NCI-H2196 (cell line): Measurements from ENCODE around the gene FAM227B.
"Not testable (repeated sequence)": the region's sequence is repeated elsewhere in the genome, so short reads cannot be mapped to it uniquely, and the experiment has no call there.

Experiments used
- DNase-seq: peaks from one replicate; lab custom pipeline; 2025; ENCODE audit not compliant: unreplicated experiment; lab: John Stamatoyannopoulos, UW

Gene FAM227B

DNA sequence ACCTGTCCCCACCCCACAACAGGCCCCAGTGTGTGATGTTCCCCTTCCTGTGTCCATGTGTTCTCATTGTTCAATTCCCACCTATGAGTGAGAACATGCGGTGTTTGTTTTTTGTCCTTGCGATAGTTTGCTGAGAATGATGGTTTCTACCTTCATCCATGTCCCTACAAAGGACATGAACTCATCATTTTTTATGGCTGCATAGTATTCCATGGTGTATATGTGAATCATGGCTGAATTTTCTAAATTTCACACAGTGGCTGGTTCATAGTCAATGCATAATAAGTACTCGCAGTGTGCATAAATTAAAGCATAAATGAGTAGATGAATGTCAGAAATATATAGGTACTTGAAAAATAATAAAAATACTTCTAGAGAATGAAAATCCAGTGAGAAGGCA, 8.4 kb downstream of the FAM227B start:
- not testable (repeated sequence) for DNase-seq

DNA sequence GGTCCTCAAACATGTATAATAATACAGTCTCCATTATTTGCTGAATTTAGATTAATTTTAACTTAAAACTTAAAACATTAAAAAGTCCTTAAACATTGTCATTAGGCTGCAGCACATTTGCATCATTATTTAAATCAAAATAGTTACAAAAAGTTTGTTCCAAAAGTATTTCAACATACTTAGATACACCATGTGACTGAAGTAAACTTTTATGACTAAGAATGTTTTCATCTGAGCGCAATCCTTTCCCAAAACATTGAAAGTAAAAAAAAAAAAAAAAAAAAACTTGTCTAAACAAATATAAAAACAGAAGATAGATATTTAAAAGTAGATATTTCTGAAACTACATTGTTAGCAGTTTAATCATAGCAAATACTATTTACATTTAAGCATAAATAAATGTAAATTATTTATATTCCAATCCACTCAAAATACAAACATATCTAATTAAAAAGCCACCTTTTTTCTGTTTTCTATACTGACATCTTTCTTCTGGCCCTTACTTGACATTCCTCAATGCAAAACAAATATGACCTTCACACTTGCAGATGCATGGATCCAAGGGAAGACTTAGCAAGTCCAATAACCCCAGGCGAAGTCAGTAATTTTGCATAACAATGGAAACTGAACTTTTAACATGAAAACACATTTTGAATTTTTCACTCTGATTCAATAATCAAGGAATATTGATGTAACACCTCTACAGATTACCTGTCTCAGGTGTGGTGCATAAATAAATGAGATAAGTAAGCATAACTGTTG, 10.3 kb downstream of the FAM227B start:
- no peak for DNase-seq

DNA sequence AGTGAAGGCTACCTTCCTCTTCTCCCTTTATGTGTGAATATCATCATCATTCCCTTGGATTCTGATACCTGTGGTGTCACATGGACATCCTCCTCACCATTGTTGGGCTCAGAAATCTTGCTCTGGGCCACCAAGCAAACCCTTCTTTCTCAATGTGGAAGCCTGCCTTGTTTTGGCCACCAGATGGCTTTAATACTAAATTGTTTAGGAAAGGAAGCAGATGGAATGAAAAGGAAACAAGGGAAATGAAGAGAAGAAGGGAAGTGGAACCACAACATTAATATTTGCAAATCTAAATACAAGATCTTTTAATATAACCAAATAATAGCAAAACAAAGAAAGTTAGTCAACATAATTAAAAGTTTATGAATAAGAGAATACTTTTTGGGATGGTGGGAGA, 14.0 kb downstream of the FAM227B start:
- DNase-seq = no peak

DNA sequence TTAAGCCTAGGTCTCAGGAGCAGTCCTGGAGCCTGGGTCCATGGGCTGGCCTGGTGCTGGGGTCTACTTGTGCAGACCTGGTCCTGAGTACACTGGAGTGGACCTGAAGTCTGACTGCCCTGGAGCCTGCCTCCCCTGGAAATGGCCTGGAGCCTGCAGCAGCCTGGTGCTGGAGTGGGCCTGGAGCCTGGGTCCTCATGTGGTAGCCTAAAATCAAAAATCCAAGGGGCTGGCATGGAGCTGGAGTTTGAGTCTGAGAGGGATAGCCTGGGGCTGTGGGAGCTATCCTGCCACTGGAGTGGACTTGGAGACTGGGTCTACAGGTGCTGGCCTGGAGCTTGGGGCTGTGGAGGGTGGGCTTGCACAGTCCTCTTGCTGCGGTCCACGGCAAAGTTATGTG, 15.0 kb downstream of the FAM227B start:
- DNase-seq = no peak

DNA sequence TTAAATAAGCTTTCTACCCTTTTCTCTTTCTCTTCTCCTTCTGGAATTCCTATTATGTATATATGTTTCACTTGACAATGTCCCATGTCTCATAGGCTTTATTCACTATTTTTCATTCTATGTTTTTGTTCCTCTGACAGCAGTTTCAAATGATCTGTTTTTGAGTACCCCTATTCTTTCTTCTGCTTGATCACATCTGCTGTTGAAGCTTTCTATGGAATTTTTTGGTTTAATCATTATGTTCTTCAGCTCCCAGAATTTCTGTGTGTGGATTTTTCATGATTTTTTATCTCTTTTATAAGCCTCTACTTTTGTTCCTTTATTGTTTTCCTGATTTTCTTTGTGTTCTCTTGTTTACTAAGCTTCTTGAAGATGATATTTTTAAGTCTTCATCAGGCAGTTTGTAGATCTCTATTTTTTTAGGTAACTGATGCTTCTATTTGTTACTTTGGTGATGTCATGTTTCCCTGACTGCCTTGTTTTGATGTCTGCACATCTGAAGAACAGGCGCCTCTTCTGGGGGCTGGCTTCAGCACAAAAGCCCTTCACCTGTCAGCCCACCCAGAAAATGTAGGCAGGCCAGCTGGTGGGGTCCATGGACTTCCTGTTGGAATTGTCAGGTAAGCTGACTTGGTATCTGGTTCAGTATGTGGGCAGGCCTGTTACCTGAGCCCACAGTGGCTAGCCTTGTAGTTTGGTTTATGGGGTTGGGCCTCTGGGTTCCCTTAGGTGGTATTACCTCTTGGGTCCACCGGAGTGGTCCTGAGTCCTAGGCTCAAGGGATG, 15.8 kb downstream of the FAM227B start:
- DNase-seq = no peak

DNA sequence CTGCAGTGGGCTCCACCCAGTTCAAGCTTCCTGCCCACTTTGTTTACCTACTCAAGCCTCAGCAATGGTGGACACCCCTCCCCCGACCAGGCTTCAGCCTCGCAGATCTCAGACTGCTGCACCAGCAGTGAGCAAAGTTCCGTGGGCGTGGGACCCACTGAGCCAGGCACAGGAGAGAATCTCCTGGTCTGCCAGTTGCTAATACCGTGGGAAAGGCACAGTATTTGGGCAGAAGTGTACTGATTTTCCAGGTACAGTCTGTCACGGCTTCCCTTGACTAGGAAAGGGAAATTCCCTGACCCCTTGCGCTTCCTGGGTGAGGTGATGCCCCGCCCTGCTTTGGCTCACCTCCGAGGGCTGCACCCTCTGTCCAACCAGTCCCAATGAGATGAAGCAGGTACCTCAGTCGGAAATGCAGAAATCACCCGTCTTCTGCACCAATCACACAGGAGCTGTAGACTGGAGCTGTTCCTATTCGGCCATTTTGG, 27.7 kb downstream of the FAM227B start:
- DNase-seq = not testable (repeated sequence)

DNA sequence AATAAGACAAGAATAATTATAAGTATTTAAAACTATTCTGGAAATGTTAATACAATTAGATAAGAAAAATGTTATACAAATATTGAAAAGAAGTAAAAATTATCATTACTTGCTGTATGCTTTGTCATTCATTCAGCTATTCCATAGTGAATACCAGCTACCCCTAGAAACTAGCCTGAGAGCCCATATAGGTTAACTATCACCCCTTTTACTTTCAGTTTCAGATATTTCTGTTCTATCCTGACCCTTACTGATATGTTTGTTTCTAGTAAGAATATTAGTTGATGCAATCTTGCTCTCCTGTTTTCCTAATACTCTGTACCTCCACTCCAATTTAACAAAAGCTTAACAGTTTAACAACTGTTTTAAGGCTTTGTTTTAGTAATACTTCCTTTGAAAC, 31.6 kb downstream of the FAM227B start:
- DNase-seq = no peak

DNA sequence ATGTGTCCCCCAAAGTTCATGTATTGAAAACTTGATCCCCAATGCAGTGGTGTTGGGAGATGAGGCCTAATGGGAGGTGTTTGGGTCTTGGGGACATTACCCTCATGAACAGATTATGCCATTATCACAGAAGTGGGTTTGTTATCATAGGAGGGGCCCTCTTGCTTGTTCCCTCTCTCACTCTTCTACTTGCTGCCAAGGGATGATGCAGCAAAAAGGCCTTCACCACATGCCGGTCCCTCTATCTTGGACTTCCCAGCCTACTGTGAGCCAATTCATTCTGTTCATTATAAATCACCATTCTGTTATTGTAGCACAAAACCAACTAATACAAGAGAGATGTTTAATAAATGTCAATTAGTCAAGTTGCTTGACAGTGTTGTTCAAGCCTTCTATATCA, 47.2 kb downstream of the FAM227B start:
- DNase-seq = no peak

DNA sequence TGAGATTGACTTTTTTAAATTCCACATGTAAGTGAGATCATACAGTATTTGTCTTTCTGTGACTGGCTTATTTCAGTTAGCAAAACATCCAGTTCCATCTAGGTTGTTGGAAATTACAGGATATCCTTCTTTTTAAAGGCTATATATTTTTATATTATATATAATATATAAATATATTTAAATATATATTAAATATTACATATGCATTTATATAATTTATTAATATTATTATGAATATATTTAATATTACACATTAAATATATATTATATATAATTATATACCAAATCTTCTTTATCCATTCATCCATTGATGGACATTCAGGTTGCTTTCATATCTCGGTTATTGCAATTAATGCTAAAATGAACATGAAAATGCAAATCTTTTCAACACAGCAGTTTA, 49.9 kb downstream of the FAM227B start:
- DNase-seq = no peak

DNA sequence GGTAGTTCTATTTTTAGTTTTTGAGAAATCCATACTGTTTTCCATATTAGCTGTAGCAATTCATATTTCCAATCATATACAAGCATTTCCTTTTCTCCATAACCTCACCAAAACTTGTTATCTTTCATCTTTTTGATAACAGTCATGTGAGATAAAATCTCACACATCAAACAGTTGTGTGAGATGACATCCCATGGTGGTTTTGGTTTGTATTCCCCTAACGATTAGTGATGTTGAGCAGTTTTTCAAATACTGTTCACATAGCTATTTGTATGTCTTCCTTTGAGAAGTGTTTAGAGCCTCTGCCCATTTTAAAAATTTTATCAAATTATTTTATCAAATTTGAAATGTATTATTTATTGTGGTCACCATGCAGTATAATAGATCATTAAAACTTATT, 50.4 kb downstream of the FAM227B start:
- no peak for DNase-seq

DNA sequence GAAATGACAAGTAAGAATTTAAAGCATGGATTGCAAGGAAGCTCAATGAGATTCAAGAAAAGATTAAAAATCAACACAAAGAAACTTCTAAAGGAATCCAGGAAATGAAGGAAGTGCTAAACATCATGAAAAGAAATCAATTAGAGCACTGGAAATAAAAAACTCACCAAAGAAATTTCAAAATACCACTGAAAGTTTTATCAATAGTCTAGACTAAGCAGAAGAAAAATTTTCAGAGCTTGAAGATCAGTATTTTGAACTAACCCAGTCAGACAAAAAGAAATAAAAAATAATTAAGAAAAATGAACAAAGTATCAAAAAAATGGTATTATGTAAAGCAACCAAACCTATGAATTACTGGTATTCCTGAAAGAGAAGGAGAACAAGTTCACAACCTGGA, 60.6 kb downstream of the FAM227B start:
- no peak for DNase-seq

DNA sequence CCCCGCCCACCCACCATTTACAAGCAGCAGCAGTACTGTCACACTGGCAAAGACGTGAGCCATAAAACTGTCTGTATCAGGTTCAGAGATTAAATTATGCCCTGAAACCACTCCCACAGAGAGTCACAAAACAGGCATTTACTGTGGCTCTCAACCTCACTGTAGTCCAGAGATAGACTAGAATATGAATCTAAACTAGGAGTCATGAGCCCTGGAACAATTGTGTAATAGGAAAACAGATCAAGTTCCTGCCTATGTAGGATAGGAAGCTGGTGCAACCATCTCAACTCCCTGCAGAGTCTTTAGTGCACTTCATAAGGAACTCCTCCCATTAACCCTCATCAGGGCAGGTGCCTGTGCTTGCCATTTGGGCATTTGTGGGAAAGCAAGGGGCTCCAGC, 61.7 kb downstream of the FAM227B start:
- no peak for DNase-seq

DNA sequence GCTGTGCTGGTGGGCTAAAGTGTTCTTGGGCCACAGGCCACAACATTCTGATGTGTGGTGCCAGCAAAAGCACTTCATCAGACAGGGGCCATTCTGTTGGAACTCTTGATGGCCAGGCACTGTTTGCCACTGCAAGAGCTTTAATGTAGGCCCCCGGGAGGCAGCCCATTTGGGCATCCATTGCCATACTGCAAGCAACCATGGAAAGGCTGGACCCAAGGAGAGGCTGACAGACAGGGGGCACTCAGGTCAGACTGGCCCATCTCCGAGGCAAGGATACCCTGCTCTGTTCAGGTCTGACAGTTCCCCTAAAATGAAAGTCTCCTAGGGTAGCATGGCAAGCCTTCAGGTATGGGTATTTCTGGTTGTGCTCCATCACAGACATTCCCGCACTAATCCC, 64.2 kb downstream of the FAM227B start:
- DNase-seq = no peak

DNA sequence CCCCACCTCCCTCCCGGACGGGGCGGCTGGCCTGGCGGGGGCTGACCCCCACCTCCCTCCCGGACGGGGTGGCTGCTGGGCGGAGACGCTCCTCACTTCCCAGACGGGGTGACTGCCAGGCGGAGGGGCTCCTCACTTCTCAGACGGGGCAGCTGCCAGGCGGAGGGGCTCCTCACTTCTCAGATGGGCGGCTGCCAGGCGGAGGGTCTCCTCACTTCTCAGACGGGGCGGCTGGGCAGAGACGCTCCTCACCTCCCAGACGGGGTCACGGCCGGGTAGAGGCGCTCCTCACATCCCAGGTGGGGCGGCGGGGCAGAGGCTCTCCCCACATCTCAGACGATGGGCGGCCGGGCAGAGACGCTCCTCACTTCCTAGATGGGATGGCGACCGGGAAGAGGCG, 70.3 kb downstream of the FAM227B start:
- not testable (repeated sequence) for DNase-seq

DNA sequence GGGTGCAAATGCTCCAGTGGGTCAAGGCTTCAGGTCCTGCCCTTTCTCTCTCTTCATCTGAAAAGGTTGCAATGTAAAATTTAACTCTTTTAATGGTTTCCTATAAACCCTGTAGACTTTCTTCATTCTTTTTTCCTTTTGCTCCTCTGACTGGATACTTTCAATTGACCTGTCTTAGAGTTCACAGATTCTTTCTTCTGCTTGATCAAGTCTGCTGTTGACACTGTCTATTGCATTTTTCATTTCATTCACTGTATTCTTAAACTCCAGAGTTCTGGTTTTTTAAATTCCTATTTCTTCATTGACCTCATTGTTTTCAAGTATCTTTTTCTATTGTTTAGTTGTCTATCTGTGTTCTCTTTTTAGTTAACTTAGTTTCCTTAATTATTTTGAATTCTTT, 82.1 kb downstream of the FAM227B start:
- no peak for DNase-seq

DNA sequence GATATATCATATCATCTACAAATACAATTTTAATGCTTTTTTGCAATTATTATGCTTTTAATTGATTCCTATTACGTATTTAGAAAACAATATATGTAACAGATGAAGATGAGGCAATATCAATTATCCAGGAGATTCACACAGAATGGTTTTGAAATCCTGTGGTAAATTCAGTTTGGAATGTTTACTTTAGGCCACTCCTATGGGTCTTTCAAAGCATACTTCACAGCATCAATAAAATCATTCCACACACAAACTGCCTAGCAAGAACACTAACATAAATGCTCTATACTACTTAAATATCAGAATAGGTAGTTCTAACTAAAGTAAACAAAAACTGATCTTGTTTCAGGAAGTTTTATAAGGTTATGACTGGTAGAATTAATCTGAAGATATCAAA, 90.5 kb downstream of the FAM227B start:
- no peak for DNase-seq

DNA sequence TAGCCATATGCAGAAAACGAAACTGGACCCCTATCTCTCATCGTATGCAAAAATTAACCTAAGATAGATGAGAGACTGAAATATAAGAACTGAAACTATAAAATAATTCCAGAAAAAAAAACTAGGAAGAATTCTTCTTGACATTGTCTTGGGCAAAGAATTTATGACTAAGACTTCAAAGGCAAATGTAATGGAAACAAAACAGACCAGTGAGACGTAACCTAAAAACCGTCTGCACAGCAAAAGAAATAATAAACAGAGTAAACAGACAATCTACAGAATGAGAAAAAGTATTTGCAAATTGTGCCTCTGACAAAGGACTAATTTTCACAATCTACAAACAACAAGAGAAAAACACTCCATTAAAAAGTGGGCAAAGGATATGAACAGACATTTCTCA, 92.3 kb downstream of the FAM227B start:
- DNase-seq = no peak

DNA sequence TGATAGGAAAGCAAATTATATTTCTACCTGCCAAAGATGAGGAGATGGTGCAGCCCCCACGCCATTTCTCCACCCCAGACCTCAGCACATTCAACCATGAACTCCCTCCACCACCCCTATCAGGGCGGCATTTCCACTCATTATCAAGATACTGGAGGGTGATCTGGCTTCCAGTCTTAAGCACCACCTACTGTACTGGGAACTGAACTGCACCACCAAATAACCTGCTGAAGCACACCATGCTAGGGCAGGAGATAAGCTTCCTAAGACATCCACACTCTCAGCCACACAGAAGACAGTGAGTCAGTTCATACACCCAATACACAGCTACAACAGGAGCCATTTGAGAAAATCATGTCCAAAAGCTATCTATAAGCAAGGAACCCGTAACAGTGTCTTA, 98.8 kb downstream of the FAM227B start:
- no peak for DNase-seq

DNA sequence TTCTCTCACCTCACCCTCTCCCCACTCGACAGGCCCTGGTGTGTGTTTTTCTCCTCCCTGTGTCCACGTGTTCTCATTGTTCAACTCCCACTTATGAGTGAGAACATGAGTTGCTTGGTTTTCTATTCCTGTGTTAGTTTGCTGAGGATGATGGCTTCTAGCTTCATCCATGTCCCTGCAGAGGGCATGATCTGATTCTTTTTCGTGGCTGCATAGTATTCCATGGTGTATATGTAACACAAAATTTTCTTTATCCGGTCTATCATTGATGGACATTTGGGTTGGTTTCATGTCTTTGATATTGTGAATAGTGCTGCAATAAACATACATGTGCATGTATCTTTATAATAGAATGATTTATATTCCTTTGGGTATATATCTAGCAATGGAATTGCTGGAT, 107.9 kb downstream of the FAM227B start:
- not testable (repeated sequence) for DNase-seq

DNA sequence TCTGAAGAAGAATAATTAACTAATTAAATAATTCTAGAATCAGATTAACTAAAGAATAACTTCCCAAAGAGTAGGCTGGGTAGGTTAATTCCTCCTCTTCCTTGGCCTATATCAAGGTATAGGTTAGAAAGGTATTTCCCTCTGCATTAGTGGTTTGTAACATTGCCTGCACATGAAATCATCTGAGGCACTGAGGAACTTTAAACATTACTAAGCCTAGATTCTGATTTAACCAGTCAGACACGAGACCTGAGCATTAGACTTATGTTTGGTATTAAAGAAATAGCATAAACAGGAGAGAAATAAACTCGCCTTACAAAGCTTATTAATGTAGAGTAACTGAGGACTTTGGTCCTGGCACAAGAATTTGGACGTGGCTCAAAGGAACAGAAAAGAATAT, 113.4 kb downstream of the FAM227B start:
- DNase-seq = no peak

DNA sequence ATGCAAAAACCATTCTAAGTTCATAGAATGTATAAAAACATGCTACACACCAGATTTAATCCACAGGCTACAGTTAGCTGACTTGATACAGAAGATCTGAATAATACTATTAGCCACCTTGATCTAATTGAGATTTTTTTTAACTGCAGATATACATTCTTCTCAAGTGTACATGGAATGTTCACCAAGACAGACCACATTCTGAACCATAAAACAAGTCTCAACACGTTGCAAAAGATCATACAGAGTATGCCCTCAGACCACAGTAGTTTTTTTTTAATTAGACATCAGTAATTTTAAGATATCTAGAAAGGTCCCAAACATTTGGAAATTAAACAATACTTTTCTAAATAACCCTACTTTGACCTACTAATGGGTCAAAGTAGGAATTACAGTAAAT, 114.3 kb downstream of the FAM227B start:
- DNase-seq = no peak

DNA sequence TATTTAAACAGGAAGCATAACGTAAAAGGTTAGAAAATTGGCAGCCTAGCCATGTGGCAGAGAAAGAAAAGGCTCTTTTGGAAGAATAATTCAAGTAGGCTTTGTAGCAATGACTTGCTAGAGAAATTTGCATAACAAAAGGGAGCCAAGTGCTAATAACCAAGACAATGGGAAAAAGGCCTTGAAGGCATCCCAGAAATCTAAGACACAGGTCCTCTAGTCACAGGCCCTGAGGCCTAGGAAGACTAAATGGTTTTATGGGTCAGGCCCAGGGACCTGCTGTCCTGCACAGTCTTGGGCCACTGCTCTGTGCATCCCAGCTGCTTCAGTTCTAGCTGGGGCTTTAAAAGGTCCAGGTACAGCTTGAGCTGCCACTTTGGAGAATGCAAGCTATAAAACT, 119.0 kb downstream of the FAM227B start:
- DNase-seq = no peak
